GM18502 (cell line): ENCODE results near the gene ALDH1L2.
"Not testable (repeated sequence)": the region's sequence is repeated elsewhere in the genome, so short reads cannot be mapped to it uniquely, and the experiment has no call there.

Experiments used
- ATAC-seq: cut with Tn5 transposase; IDR thresholded peaks from one replicate; pipeline ENCODE4 v1.9.1; 2021; ENCODE audit warnings: mild to moderate bottlenecking; ENCODE audit not compliant: unreplicated experiment, poor library complexity

The ALDH1L2 gene

GRCh38 chr12:105084251-105085250 lies at the start of gene ALDH1L2:
Gene ALDH1L2 (minus strand): TSS chr12:105084458. CDS start chr12:105084436, 22 bp downstream.
- ATAC-seq, result peak; percentile 67

- no peak for ATAC-seq
These were observed 36.3 kb upstream of the ALDH1L2 start for GRCh38 chr12:105120551-105120950.

GRCh38 chr12:105116969-105117368 lies 32.7 kb upstream of the ALDH1L2 start:
- no peak for ATAC-seq

GRCh38 chr12:105113094-105113493 lies 28.8 kb upstream of the ALDH1L2 start:
- no peak for ATAC-seq

- no peak for ATAC-seq
These were observed 26.6 kb upstream of the ALDH1L2 start for GRCh38 chr12:105110851-105111250.

GRCh38 chr12:105109465-105110212 lies 25.4 kb upstream of the ALDH1L2 start:
- no peak for ATAC-seq

GRCh38 chr12:105107494-105108371 lies 23.5 kb upstream of the ALDH1L2 start, which contains the start of gene WASHC4:
Gene WASHC4 (plus strand): TSS chr12:105107731. CDS start chr12:105107801, 70 bp downstream.
- ATAC-seq, result peak; percentile 92

- peak; percentile 15 for ATAC-seq
These were observed 22.9 kb upstream of the ALDH1L2 start for GRCh38 chr12:105107171-105107493.

- no peak for ATAC-seq
These were observed 22.4 kb upstream of the ALDH1L2 start for GRCh38 chr12:105106621-105107020.

- ATAC-seq, result no peak
These were observed 20.5 kb upstream of the ALDH1L2 start for GRCh38 chr12:105104762-105105161.

- no peak for ATAC-seq
These were observed 18.4 kb upstream of the ALDH1L2 start for GRCh38 chr12:105102673-105103072.

- ATAC-seq, result no peak
These were observed 16.7 kb upstream of the ALDH1L2 start for GRCh38 chr12:105100998-105101397.

GRCh38 chr12:105100207-105100985 lies 16.1 kb upstream of the ALDH1L2 start:
- ATAC-seq, result no peak

- ATAC-seq, result no peak
These were observed 15.1 kb upstream of the ALDH1L2 start for GRCh38 chr12:105099356-105099755.

- not testable (repeated sequence) for ATAC-seq
These were observed 11.1 kb upstream of the ALDH1L2 start for GRCh38 chr12:105095338-105095737.

- ATAC-seq, result no peak
These were observed 8.1 kb upstream of the ALDH1L2 start for GRCh38 chr12:105092336-105092735.

- no peak for ATAC-seq
These were observed 7.4 kb upstream of the ALDH1L2 start for GRCh38 chr12:105091476-105092206.

GRCh38 chr12:105090361-105090760 lies 6.1 kb upstream of the ALDH1L2 start:
- no peak for ATAC-seq

GRCh38 chr12:105089817-105090216 lies 5.6 kb upstream of the ALDH1L2 start:
- ATAC-seq, result no peak
